Chondrocyte (in vitro differentiated cells): Measurements from ENCODE around the gene ZBTB39. TPM values are rescaled to one million over a fixed set of nuclear protein-coding genes. Genes with fewer than 3 reads are reported as not detected.
"Not testable (repeated sequence)": the region's sequence is repeated elsewhere in the genome, so short reads cannot be mapped to it uniquely, and the experiment has no call there.

Source experiments
- DNase-seq: peaks from one replicate; pipeline ENCODE4 v3.0.0; 2021; ENCODE audit warnings: mixed read lengths, low spot score
- H3K27ac Mint-ChIP-seq: one replicate; pipeline ENCODE4 v1.8.0; 2021; ENCODE audit warnings: mild to moderate bottlenecking, moderate library complexity, mixed read lengths; ENCODE audit not compliant: unreplicated experiment
- H3K27me3 Mint-ChIP-seq: 2 replicates; pipeline ENCODE4 v1.8.0; 2021; ENCODE audit warnings: low read depth, mixed read lengths
- H3K36me3 Mint-ChIP-seq: 2 replicates; pipeline ENCODE4 v1.8.0; 2021; ENCODE audit warnings: low read depth, mixed read lengths
- H3K4me1 Mint-ChIP-seq: 2 replicates; pipeline ENCODE4 v1.8.0; 2021; ENCODE audit warnings: low read depth, mild to moderate bottlenecking, mixed read lengths
- H3K4me3 Mint-ChIP-seq: one replicate; pipeline ENCODE4 v1.8.0; 2021; ENCODE audit warnings: mild to moderate bottlenecking, moderate library complexity, mixed read lengths; ENCODE audit not compliant: unreplicated experiment
- H3K9me3 Mint-ChIP-seq: 2 replicates; pipeline ENCODE4 v1.8.0; 2021; ENCODE audit warnings: low read depth, mixed read lengths
- total RNA-seq: library from RNA; stranded (reverse); gene quantifications from 3 replicates; pipeline ENCODE4 v1.2.1, GENCODE V29; 2021
- TF ChIP-seq, protein P1 (sequence below): fragments of 200-600 bp; sonication (generic); IDR thresholded peaks from 2 replicates; pipeline ENCODE4 v1.5.0; 2021; ENCODE audit warnings: antibody characterized with exemption, mild to moderate bottlenecking, moderate library complexity

ZBTB39 gene
- total RNA-seq, 1 donor from 2014 or later, result 6.1 TPM

DNA sequence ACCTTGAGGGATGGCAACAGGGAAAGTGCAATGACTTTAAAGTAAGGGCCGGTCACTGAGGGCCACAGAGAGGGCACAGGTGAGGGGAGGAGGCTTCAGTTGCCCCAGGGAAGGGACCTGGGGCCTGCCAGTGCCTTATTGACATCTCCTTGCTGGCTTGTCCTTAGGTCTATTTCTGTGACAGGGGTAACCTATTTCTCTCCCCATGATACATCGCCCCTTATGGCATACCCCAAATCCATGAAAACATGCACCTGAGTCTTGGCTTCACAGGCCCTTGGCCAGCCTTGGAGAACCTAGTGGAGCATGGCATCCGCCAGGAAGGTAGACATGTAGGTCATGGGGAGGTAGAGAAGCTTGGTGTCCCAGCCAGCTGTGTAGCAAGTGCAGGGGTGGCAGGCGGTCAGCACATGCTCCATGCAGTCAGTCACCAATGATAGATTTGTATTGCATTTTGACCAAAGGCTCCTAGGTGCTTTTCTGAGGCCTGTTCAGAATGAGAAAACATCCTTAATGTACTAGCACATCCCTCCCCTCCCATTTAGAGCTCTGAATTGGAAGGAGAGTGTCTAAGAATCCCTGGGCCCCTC, 25.3 kb downstream of the ZBTB39 start:
- no peak for DNase-seq
- Mint-ChIP-seq H3K27me3 (peaks cover 6% of the 10 kb centered on the region), H3K9me3 (no peaks in the 10 kb centered on the region), H3K4me3 (no peak overlapping the region), H3K27ac (no peak overlapping the region), H3K36me3 (no peaks in the 10 kb centered on the region), H3K4me1 (no peaks in the 10 kb centered on the region)
- TF ChIP-seq, protein P1, sequence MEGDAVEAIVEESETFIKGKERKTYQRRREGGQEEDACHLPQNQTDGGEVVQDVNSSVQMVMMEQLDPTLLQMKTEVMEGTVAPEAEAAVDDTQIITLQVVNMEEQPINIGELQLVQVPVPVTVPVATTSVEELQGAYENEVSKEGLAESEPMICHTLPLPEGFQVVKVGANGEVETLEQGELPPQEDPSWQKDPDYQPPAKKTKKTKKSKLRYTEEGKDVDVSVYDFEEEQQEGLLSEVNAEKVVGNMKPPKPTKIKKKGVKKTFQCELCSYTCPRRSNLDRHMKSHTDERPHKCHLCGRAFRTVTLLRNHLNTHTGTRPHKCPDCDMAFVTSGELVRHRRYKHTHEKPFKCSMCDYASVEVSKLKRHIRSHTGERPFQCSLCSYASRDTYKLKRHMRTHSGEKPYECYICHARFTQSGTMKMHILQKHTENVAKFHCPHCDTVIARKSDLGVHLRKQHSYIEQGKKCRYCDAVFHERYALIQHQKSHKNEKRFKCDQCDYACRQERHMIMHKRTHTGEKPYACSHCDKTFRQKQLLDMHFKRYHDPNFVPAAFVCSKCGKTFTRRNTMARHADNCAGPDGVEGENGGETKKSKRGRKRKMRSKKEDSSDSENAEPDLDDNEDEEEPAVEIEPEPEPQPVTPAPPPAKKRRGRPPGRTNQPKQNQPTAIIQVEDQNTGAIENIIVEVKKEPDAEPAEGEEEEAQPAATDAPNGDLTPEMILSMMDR, result no peak

DNA sequence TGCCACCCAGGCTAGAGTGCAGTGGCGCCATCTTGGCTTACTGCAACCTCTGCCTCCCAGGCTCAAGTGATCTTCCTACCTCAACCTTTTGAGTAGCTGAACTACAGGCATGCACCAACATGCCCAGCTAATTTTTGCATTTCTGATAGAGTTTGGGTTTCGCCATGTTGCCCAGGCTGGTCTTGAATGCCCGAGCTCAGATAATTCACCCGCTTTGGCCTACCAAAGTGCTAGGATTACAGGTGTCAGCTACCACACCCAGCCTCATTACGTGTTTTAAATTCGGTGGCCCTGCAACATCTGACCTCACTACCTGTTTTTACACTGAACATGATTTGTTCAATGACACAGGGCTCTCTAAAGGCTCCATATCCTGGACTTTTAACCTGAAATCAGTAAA, 26.1 kb downstream of the ZBTB39 start:
- H3K36me3 Mint-ChIP-seq, result no peaks in the 10 kb centered on the region
- no peak for DNase-seq
- H3K27me3 Mint-ChIP-seq, result peaks cover 6% of the 10 kb centered on the region

DNA sequence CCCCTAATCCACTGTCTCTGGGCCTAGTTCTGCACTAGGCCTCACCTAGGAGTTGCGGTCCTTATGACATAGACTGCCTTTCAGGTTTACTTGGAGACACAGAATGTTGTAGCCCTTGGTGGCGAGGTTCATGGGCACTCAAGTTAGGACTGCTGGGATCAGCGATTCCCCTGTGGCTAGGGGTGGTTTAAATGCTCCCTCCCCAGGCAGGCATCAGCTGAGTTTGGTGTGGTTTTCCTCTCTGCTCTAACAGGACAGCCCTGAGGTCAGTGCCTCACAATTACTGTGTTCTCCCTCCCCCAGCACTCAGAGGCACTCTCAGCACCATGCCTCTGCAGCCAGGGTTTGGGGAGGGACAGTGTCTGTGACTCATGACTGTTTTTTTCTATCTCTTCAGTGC, 26.7 kb downstream of the ZBTB39 start:
- no peaks in the 10 kb centered on the region for H3K9me3 Mint-ChIP-seq
- no peaks in the 10 kb centered on the region for H3K4me1 Mint-ChIP-seq
- no peak for DNase-seq
- no peak overlapping the region for H3K27ac Mint-ChIP-seq
- H3K4me3 Mint-ChIP-seq, result no peak overlapping the region
- H3K27me3 Mint-ChIP-seq, result peaks cover 6% of the 10 kb centered on the region
- TF ChIP-seq, protein P1, result no peak
- no peaks in the 10 kb centered on the region for H3K36me3 Mint-ChIP-seq

More for the DNA sequence above, 26.1 kb downstream of the ZBTB39 start:
- Mint-ChIP-seq H3K9me3 (no peaks in the 10 kb centered on the region), H3K4me3 (no peak overlapping the region), H3K4me1 (no peaks in the 10 kb centered on the region), H3K27ac (no peak overlapping the region)
- TF ChIP-seq, protein P1, result no peak

DNA sequence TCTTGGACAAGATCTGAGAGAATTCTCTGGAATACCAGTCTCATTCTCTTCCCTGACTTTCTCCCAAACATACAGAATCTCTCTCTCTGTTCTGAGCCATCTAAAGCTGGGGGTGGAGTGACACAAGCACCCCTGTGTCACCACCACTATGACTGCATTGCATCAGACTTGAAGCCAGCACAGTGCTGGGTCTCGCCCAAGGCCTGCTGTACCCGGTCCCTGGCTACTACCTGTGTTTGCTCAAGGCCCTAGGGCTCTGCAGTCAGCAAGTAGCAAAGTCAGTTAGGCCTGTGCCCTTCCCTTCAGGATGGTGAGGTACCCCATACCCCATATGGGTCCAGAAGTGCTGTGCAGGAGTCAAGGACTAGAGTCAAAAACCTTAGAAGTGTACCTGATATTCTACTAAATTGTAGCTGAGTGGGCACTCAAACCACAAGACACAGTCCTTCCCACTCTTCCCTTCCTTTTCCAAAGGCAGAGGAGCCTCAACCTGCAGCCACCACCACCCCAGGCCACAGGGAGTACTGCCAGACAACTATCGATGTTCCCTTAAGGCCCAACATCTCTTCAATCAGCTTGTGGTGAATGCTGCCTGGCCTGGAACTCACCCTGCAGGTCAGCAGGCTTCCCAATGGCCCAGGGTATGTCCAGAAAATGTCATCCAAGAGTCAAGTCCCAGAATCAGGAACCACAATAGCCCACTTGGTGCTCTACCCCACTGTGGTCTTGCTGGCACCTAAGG, 27.8 kb downstream of the ZBTB39 start:
- H3K4me1 Mint-ChIP-seq, result no peaks in the 10 kb centered on the region
- H3K27me3 Mint-ChIP-seq, result peaks cover 6% of the 10 kb centered on the region
- no peak for DNase-seq
- H3K9me3 Mint-ChIP-seq, result no peaks in the 10 kb centered on the region
- H3K27ac Mint-ChIP-seq, result no peak overlapping the region
- TF ChIP-seq, protein P1, result no peak
- no peaks in the 10 kb centered on the region for H3K36me3 Mint-ChIP-seq
- H3K4me3 Mint-ChIP-seq, result no peak overlapping the region

DNA sequence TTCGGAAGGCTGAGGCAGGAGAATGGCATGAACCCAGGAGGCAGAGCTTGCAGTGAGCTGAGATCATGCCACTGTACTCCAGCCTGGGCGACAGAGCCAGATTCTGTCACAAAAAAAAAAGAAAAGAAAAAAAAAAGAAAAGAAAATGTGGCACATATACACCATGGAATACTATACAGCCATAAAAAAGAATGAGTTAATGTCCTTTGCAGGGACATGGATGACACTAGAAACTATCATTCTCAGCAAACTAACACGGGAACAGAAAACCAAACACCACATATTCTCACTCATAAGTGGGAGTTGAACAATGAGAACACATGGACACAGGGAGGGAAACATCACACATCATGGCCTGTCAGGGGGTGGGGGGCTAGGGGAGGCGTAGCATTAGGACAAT, 29.0 kb downstream of the ZBTB39 start:
- peaks cover 11% of the 10 kb centered on the region for H3K27me3 Mint-ChIP-seq
- H3K9me3 Mint-ChIP-seq, H3K36me3 Mint-ChIP-seq, H3K4me3 Mint-ChIP-seq, H3K27ac Mint-ChIP-seq, DNase-seq, H3K4me1 Mint-ChIP-seq: not testable (repeated sequence)

DNA sequence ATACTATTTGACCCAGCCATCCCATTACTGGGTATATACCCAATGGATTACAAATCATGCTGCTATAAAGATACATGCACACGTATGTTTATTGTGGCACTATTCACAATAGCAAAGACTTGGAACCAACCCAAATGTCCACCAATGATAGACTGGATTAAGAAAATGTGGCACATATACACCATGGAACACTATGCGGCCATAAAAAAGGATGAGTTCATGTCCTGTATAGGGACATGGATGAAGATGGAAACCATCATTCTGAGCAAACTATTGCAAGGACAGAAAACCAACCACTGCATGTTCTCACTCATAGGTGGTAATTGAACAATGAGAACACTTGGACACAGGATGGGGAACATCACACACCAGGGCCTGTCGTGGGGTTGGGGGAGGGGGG, 32.1 kb downstream of the ZBTB39 start:
- H3K9me3 Mint-ChIP-seq, H3K27ac Mint-ChIP-seq, DNase-seq, H3K4me1 Mint-ChIP-seq, H3K36me3 Mint-ChIP-seq, H3K4me3 Mint-ChIP-seq: not testable (repeated sequence)
- peaks cover 31% of the 10 kb centered on the region for H3K27me3 Mint-ChIP-seq

DNA sequence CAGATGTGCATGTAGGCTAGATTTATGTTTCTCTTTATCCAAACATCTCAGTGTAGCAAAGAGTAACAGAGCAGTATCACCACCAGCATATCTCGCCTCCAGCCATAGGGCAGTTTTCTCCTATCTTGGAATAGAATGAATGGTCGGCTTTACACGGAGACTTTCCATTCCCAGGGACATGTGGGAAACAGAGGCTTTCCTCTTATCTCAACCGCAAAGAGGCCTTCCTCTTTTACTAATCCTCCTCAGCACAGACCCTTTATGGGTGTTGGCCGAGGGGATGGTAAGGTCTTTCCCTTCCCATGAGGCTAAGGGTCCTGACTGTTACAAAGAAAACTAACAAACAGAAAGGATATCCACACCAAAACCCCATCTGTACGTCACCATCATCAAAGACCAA, 37.4 kb downstream of the ZBTB39 start:
- not testable (repeated sequence) for H3K36me3 Mint-ChIP-seq, H3K4me3 Mint-ChIP-seq, DNase-seq, H3K4me1 Mint-ChIP-seq, H3K27ac Mint-ChIP-seq
- Mint-ChIP-seq H3K27me3 (peaks cover 38% of the 10 kb centered on the region), H3K9me3 (peaks cover 13% of the 10 kb centered on the region)

DNA sequence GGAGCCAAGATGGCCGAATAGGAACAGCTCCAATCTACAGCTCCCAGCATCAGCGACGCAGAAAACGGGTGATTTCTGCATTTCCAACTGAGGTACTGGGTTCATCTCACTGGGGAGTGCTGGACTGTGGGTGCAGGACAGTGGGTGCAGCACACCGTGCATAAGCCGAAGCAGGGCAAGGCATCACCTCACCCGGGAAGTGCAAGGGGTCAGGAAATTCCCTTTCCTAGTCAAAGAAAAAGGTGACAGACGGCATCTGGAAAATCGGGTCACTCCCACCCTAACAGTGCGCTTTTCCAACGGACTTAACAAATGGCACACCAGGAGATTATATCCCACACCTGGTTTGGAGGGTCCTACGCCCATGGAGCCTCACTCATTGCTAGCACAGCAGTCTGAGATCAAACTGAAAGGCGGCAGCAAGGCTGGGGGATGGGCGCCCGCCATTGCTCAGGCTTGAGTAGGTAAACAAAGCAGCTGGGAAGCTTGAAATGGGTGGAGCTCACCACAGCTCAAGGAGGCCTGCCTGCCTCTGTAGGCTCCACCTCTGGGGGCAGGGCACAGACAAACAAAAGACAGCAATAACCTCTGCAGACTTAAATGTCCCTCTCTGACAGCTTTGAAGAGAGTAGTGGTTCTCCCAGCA, 40.2 kb downstream of the ZBTB39 start:
- H3K9me3 Mint-ChIP-seq, DNase-seq, H3K4me1 Mint-ChIP-seq, H3K27ac Mint-ChIP-seq, H3K36me3 Mint-ChIP-seq, H3K4me3 Mint-ChIP-seq: not testable (repeated sequence)
- peaks cover 43% of the 10 kb centered on the region for H3K27me3 Mint-ChIP-seq

DNA sequence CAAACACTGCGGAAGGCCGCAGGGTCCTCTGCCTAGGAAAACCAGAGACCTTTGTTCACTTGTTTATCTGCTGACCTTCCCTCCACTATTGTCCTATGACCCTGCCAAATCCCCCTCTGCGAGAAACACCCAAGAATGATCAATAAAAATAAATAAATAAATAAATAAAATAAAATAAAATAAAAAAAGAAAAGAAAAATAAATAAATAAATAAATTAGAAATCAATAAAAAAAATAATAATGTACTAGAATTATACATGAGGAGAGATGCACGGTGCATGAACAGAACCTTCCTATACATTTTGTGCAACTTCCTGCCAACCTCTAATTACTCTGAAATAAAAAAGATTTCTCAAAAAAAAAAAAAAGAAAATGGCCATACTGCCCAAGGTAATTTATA, 41.2 kb downstream of the ZBTB39 start:
- H3K4me3 Mint-ChIP-seq, H3K36me3 Mint-ChIP-seq, H3K9me3 Mint-ChIP-seq, H3K27ac Mint-ChIP-seq, H3K4me1 Mint-ChIP-seq, DNase-seq: not testable (repeated sequence)
- peaks cover 43% of the 10 kb centered on the region for H3K27me3 Mint-ChIP-seq
